ENCODE data around the gene RELA.

DNA sequence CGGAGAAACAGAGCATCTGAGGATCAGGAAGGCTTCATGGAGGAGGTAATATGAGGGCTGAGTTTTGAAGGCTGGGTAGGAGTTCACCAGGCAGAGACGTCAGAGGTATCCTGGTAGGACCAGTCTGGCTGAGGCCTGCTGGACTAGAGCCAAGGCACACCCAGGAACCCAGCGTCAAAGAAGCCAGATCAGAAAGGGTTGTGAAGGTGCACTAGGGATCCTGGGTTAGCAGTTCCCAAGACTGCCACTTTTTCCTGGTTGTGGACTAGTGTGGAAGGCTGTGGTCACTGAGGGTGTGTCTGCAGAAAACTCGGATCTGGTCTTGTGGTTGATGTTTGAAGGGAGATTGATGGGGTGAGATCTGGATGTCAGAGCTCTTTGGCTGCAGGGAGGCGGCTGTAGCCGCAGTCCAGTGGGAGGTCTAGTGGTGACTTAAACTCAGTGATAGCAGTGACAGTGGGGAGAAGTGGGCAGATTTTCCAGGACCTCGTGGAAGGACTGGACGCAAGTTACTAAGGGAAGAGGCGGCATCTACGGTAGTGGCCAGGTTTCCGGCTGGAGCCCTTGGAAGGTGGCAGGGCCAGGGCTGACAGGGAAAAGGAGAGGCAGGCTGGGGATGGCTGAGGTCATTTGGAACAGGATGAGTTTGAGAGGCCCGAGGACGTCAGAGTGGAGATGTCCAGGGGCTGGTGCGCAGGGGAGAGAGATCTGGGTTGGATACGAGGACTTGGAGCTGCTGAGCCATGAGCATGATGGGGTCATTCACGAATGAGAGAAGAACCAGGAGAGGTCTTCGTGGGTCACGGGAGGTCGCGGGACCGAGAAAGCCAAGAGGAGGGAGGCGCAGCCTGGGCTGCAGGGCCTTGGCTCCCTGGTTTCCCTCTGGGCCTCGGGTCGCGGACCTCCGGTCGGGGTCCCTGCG lies 10.9 kb downstream of the RELA start:
- no peak for TF ChIP-seq CTCF (IDR thresholded peaks at IDR 0.05; ENCODE audit: low read depth, low read length)
- no peak for TF ChIP-seq EZH2phosphoT487 (IDR thresholded peaks at IDR 0.05; ENCODE audit: low read depth)
